Measurements from ENCODE around the gene ST6GAL2. TPM values are rescaled to one million over a fixed set of nuclear protein-coding genes. Genes with fewer than 3 reads are reported as not detected.
A peak's percentile ranks its signal among the peaks of the same experiment; 100 is the strongest.

ST6GAL2 gene
- total RNA-seq, 1 donor: 0.36 TPM

DNA sequence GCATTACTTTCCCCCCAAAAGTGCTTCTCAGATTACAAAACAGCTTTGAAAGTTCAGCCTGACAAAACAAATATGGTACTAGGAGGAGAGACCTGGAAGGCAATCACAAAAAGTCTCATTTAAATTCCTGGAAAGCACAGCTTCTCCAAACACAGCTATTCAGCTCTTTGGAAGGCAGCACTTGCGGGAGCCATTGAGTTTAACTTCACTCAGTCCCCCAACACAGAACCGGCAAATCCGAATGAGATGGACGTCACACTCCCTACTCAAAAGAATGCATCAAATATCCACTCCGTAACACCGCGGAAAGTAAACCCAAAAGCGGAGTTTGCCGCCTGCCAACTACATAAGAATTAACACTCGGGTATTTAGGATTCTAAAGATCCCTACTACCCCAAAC is 638 bp downstream of the ST6GAL2 start:
- Histone ChIP-seq H3K27me3 (ENCODE audit: insufficient read depth, low read length) (peaks cover 49% of the 10 kb centered on the region), H4K20me1 (ENCODE audit: insufficient read depth, low read length) (peaks cover 2% of the 10 kb centered on the region)

DNA sequence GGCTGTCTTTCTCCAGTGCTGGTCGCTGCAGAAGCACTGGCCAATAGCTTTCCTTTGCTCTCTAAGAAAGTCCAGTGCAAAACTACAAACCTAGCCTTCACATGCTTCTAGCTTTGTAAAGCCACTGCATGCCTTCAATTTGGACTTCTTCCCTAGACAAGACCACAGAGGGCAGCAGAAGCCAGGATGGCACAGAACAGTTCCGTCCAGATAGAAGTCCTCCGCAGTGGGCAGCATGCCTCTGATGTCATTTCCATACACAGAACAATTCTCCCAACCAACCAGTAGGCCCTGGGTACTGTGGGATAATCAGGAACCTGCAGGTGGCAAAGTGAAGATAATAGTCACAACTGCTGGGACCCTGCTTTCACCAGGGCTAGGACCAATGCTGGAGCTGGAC is 3.3 kb downstream of the ST6GAL2 start:
- Histone ChIP-seq H2AFZ (ENCODE audit: low read length) (no peak overlapping the region), H3K79me2 (ENCODE audit: insufficient read depth, low read length) (no peaks in the 10 kb centered on the region), H3K27ac (ENCODE audit: low read depth, low read length) (no peak overlapping the region), H3K9me3 (ENCODE audit: low read depth, low read length) (no peaks in the 10 kb centered on the region), H3K4me2 (ENCODE audit: insufficient read depth, low read length) (no peak overlapping the region), H3K4me1 (ENCODE audit: insufficient read depth, low read length) (no peaks in the 10 kb centered on the region), H3K27me3 (ENCODE audit: insufficient read depth, low read length) (peaks cover 35% of the 10 kb centered on the region), H4K20me1 (ENCODE audit: insufficient read depth, low read length) (peaks cover 2% of the 10 kb centered on the region), H3K36me3 (ENCODE audit: insufficient read depth, low read length) (no peaks in the 10 kb centered on the region), H3K4me3 (ENCODE audit: insufficient read depth, low read length) (no peak overlapping the region)
- no peak for DNase-seq (ENCODE audit: insufficient read length, low spot score, missing footprints)
- TF ChIP-seq, protein P1, sequence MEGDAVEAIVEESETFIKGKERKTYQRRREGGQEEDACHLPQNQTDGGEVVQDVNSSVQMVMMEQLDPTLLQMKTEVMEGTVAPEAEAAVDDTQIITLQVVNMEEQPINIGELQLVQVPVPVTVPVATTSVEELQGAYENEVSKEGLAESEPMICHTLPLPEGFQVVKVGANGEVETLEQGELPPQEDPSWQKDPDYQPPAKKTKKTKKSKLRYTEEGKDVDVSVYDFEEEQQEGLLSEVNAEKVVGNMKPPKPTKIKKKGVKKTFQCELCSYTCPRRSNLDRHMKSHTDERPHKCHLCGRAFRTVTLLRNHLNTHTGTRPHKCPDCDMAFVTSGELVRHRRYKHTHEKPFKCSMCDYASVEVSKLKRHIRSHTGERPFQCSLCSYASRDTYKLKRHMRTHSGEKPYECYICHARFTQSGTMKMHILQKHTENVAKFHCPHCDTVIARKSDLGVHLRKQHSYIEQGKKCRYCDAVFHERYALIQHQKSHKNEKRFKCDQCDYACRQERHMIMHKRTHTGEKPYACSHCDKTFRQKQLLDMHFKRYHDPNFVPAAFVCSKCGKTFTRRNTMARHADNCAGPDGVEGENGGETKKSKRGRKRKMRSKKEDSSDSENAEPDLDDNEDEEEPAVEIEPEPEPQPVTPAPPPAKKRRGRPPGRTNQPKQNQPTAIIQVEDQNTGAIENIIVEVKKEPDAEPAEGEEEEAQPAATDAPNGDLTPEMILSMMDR (IDR thresholded peaks at IDR 0.05; ENCODE audit: extremely low read depth, low read depth, low read length): peak; percentile 30

More for the DNA sequence above, 638 bp downstream of the ST6GAL2 start:
- DNase-seq (ENCODE audit: insufficient read length, low spot score, missing footprints): no peak
- Histone ChIP-seq H3K79me2 (ENCODE audit: insufficient read depth, low read length) (no peaks in the 10 kb centered on the region), H3K36me3 (ENCODE audit: insufficient read depth, low read length) (no peaks in the 10 kb centered on the region), H2AFZ (ENCODE audit: low read length) (no peak overlapping the region), H3K4me1 (ENCODE audit: insufficient read depth, low read length) (no peaks in the 10 kb centered on the region), H3K4me3 (ENCODE audit: insufficient read depth, low read length) (no peak overlapping the region), H3K27ac (ENCODE audit: low read depth, low read length) (no peak overlapping the region), H3K9me3 (ENCODE audit: low read depth, low read length) (no peaks in the 10 kb centered on the region), H3K4me2 (ENCODE audit: insufficient read depth, low read length) (peak overlapping the region; percentile 59)
- TF ChIP-seq, protein P1 (IDR thresholded peaks at IDR 0.05; ENCODE audit: extremely low read depth, low read depth, low read length): no peak

DNA sequence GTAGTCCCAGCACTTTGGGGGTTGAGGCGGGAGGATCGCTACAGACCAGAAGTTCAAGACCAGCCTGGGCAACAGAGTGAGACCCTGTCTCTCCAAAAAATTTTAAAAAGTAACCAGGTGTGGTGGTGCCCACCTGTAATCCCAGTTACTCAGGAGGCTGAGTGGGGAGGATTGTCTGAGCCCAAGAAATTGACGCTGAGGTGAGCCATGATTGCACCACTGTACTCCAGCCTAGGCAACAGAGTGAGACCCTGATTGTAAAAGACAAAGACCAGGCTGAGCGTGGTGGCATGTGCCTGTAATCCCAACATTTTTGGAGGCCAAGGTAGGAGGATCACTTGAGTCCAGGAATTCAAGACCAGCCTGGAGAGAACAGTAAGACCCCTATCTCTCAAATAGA is 7.8 kb downstream of the ST6GAL2 start:
- no peaks in the 10 kb centered on the region for H3K4me1 ChIP-seq (ENCODE audit: insufficient read depth, low read length)
- TF ChIP-seq, protein P1 (IDR thresholded peaks at IDR 0.05; ENCODE audit: extremely low read depth, low read depth, low read length): no peak
- H3K27ac ChIP-seq (ENCODE audit: low read depth, low read length): no peak overlapping the region
- no peaks in the 10 kb centered on the region for H4K20me1 ChIP-seq (ENCODE audit: insufficient read depth, low read length)
- peaks cover 2% of the 10 kb centered on the region for H3K27me3 ChIP-seq (ENCODE audit: insufficient read depth, low read length)
- H3K79me2 ChIP-seq (ENCODE audit: insufficient read depth, low read length): no peaks in the 10 kb centered on the region
- H2AFZ ChIP-seq (ENCODE audit: low read length): no peak overlapping the region
- DNase-seq (ENCODE audit: insufficient read length, low spot score, missing footprints): no peak
- no peaks in the 10 kb centered on the region for H3K36me3 ChIP-seq (ENCODE audit: insufficient read depth, low read length)
- H3K9me3 ChIP-seq (ENCODE audit: low read depth, low read length): no peaks in the 10 kb centered on the region
- no peak overlapping the region for H3K4me2 ChIP-seq (ENCODE audit: insufficient read depth, low read length)
- H3K4me3 ChIP-seq (ENCODE audit: insufficient read depth, low read length): no peak overlapping the region

DNA sequence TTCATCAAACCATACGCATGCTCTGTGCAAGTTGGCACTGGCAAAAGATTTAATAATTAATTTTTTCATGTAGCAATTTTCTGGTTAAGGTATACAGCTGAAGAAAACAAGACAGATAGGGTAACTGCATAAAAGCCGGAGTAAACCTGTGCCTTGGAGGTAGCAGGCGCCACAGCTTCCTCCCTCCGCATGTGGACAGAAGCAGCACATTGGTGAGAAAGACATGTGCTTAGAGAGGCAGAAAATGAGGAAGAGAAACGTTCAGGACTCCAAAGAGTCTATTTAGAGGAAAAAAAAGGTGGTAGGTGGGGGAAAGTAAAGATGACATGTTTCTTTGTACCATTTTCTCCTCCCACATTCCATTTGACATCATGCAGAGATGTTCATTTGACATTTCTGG is 9.3 kb downstream of the ST6GAL2 start:
- no peak for DNase-seq (ENCODE audit: insufficient read length, low spot score, missing footprints)
- no peaks in the 10 kb centered on the region for H3K36me3 ChIP-seq (ENCODE audit: insufficient read depth, low read length)
- H3K4me3 ChIP-seq (ENCODE audit: insufficient read depth, low read length): no peak overlapping the region
- no peaks in the 10 kb centered on the region for H3K4me1 ChIP-seq (ENCODE audit: insufficient read depth, low read length)
- no peaks in the 10 kb centered on the region for H3K9me3 ChIP-seq (ENCODE audit: low read depth, low read length)
- no peak overlapping the region for H3K4me2 ChIP-seq (ENCODE audit: insufficient read depth, low read length)
- H3K27ac ChIP-seq (ENCODE audit: low read depth, low read length): no peak overlapping the region
- TF ChIP-seq, protein P1 (IDR thresholded peaks at IDR 0.05; ENCODE audit: extremely low read depth, low read depth, low read length): no peak
- H3K27me3 ChIP-seq (ENCODE audit: insufficient read depth, low read length): peaks cover 2% of the 10 kb centered on the region
- no peak overlapping the region for H2AFZ ChIP-seq (ENCODE audit: low read length)
- H4K20me1 ChIP-seq (ENCODE audit: insufficient read depth, low read length): no peaks in the 10 kb centered on the region
- no peaks in the 10 kb centered on the region for H3K79me2 ChIP-seq (ENCODE audit: insufficient read depth, low read length)

Measured in osteoblast (primary cell).